GM21528 (cell line): ENCODE results near the gene TMEM255B.
"Not testable (repeated sequence)": the region's sequence is repeated elsewhere in the genome, so short reads cannot be mapped to it uniquely, and the experiment has no call there.

Source experiments
- ATAC-seq: cut with Tn5 transposase; IDR thresholded peaks from one replicate; pipeline ENCODE4 v1.9.1; 2021; ENCODE audit warnings: mild to moderate bottlenecking, moderate library complexity; ENCODE audit not compliant: unreplicated experiment, low FRiP score

Gene TMEM255B

DNA sequence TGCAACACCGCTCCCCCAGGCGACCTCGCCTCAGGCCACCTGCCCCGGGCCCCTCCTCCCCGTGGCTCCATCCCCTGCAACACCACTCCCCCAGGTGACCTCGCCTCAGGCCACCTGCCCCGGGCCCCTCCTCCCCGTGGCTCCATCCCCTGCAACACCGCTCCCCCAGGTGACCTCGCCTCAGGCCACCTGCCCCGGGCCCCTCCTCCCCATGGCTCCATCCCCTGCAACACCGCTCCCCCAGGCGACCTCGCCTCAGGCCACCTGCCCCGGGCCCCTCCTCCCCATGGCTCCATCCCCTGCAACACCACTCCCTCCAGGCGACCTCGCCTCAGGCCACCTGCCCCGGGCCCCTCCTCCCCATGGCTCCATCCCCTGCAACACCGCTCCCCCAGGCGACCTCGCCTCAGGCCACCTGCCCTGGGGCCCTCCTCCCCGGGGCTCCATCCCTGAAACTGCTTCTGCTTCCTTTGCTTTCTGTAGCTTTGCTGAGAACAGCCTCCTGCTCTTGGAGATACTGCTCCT is 71.5 kb downstream of the TMEM255B start:
- not testable (repeated sequence) for ATAC-seq

GRCh38 chr13:113831061-113831460 is 72.0 kb downstream of the TMEM255B start:
- ATAC-seq, result no peak

- ATAC-seq, result no peak
Measured at GRCh38 chr13:113832205-113832604, 73.2 kb downstream of the TMEM255B start.

- ATAC-seq, result no peak
Measured at GRCh38 chr13:113832631-113833030, 73.6 kb downstream of the TMEM255B start.

DNA sequence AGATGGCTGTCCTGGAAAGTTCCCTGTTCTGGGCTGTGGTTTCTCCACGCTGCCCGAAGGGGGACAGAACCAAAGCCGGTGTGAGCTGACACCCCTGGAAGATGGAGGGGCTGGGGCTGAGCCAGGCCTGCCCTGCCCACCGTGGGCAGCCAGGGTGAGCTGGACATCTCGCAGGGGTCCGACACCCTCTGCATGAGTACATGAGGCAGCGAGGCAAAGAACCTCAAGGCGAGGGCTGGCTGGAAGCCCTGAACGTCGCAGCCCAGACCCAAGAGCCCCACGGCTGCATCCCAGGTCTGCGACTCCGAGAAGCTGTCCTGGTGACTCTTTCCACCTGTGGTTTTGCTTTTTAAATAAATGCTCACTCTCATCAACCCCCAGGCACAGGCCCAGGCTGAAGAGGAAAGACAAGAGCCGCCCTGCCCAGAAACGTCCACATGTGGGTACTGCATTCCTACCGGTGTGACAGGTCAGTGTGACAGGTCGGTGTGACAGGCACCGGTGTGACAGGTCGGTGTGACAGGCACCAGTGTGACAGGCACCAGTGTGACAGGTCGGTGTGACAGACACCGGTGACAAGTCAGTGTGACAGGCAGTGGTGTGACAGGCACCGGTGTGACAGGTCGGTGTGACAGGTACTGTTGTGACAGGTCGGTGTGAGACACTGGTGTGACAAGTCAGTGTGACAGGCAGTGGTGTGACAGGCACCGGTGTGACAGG is 74.2 kb downstream of the TMEM255B start:
- no peak for ATAC-seq

GRCh38 chr13:113834006-113834405 is 75.0 kb downstream of the TMEM255B start:
- ATAC-seq, result not testable (repeated sequence)

GRCh38 chr13:113834496-113835200 is 75.6 kb downstream of the TMEM255B start:
- no peak for ATAC-seq

- no peak for ATAC-seq
Measured at GRCh38 chr13:113835461-113836270, 76.6 kb downstream of the TMEM255B start.

DNA sequence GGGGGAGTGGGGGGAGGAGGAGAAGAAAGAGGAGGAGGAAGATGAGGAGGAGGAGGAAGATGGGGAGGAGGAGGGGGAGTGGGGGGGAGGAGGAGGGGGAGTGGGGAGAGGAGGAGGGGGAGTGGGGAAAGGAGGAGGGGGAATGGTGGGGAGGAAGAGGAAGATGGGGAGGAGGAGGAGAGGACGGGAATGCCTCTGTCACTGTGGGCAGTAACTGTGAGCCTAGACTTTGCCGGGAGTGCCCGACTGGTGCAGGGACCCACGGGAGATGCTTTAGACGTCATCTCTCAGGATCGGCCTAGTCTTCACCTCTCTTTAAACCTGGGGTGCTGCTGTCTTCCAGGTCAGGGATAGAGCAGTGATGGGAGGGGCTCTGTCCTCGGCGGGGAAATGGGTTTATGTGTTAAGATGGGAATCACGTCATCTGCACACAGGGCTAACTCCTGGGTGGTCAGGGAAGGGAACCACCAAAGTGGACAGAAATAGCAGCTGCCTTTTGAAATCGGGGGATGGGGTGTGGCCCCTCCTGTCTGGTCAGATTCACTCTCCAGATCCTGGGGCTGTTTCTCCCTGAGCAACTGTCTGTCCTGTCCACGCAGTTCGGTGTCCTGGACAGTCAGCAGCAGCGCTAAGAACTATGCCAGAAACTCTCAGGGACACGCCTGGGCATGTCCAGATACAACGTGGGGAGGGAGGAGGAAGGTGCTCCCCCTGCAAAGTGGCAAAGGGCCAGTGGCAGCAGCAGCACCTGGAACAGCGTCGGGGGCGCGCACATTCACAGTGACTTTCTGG is 77.9 kb downstream of the TMEM255B start:
- ATAC-seq, result no peak

- ATAC-seq, result no peak
Measured at GRCh38 chr13:113837560-113838355, 78.7 kb downstream of the TMEM255B start.

- ATAC-seq, result no peak
Measured at GRCh38 chr13:113838711-113839201, 79.7 kb downstream of the TMEM255B start.

GRCh38 chr13:113839536-113840204 is 80.6 kb downstream of the TMEM255B start:
- ATAC-seq, result no peak

DNA sequence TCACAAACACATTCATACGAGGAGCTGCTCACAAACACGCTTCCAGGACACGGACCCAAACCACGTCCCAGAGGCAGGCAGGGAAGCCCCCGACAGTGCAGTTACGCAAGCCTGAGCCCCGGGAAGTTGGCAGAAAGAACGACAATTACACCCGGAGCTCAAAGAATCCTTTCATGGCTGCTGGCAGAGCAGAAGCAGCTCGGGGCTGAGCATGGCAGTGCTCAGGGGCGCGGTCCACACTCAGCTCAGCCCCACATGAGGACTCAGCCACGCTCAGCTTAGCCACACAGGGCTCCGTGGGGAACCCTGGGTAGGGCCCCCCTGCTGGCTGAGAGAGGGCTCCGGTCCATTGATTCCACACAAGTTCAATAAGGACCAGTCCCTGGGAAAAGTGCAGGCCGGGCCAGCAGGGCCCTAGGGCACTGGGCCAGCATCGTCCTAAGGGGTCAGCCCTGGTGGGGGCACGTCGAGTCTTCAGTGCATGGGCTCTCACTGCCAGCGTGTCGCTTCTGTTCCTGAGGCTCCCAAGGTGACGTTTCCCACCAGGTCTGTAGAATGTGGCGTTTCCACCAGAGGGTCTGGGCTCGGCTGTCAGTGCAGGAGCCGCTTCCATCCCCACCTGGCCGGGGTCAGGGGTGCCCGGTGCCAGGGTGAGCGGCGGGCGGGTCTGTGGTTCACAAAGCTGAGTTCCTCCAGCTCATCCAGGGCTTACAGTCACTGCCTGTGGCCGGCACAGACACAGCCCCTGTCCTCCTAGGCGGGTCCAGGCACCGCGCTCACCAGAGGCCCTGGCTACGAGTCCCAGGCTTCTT is 81.7 kb downstream of the TMEM255B start:
- no peak for ATAC-seq

GRCh38 chr13:113841353-113841650 is 82.3 kb downstream of the TMEM255B start:
- ATAC-seq, result no peak

- no peak for ATAC-seq
Measured at GRCh38 chr13:113842336-113843062, 83.5 kb downstream of the TMEM255B start.

DNA sequence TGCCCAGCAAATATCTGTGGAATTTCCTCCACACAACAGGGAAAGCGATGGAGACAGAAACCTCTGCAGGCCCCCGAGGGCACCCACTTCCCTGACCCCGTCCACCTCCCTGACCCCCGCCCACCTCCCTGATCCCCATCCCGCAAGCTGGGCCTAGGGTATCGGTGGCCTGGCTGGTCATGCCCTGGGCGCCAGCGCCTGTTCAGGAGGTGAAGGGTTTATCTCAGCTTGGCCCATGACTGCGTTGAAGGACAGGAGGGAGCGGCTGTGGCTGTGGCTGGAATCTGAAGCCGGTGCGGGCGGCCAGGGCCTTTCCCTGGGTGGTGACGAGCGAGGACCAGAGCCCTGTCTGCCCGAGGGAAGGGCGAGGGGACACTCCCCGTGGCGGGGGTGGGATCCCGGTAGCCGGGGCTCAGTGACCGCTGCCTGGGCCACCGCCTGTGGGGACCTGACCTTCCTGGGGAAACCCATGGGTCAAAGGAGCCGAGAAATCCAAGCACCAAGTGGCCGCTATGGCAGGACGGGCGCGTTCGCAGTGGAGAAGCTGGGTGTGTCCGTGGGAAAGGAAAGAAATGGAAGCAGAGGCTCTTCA is 84.1 kb downstream of the TMEM255B start:
- ATAC-seq, result no peak
